ENCODE results near the gene BAZ1B. TPM values are rescaled to one million over a fixed set of nuclear protein-coding genes. Genes with fewer than 3 reads are reported as not detected.

The BAZ1B gene
- polyA plus RNA-seq, 1 donor from 2014 or later, result 35.0 TPM

- no peaks in the 10 kb centered on the region for H3K27me3 ChIP-seq (ENCODE audit: insufficient read depth, low read depth, low read length)
- no peaks in the 10 kb centered on the region for H3K79me2 ChIP-seq (replicated peaks; ENCODE audit: insufficient read depth, low read length)
- no peak overlapping the region for H2AFZ ChIP-seq (ENCODE audit: low read depth, low read length)
- no peaks in the 10 kb centered on the region for H3K9me3 ChIP-seq (ENCODE audit: low read length)
- H3K36me3 ChIP-seq (ENCODE audit: insufficient read depth, low read length), result no peaks in the 10 kb centered on the region
- no peak overlapping the region for H3K4me3 ChIP-seq (ENCODE audit: low read length)
- no peak overlapping the region for H3K9ac ChIP-seq (ENCODE audit: low read length)
- no peaks in the 10 kb centered on the region for H3K9me2 ChIP-seq (ENCODE audit: insufficient read depth, low read length)
- no peak for TF ChIP-seq EZH2 (IDR thresholded peaks at IDR 0.05; ENCODE audit: borderline replicate concordance, insufficient read depth, low read length, poor library complexity, severe bottlenecking)
- no peak for TF ChIP-seq POLR2AphosphoS5 (IDR thresholded peaks at IDR 0.05)
- TF ChIP-seq MXI1 (conservative IDR thresholded peaks at IDR 0.05; ENCODE audit: poor library complexity, severe bottlenecking), result no peak
- TF ChIP-seq EP300 (conservative IDR thresholded peaks at IDR 0.05; ENCODE audit: poor library complexity, severe bottlenecking), result no peak
- TF ChIP-seq SMC3 (conservative IDR thresholded peaks at IDR 0.05; ENCODE audit: poor library complexity), result no peak
- TF ChIP-seq TAF1 (IDR thresholded peaks at IDR 0.05; ENCODE audit: low read depth), result no peak
- H3K27ac ChIP-seq (ENCODE audit: low read length), result no peak overlapping the region
- H4K20me1 ChIP-seq (ENCODE audit: insufficient read depth), result no peaks in the 10 kb centered on the region
- no peak overlapping the region for H3K4me2 ChIP-seq (ENCODE audit: low read length)
- H3F3A ChIP-seq (ENCODE audit: insufficient read depth, low read length, poor library complexity, severe bottlenecking), result no peaks in the 10 kb centered on the region
Measured at GRCh38 chr7:73544678-73545077, 22.6 kb upstream of the BAZ1B start.

- no peaks in the 10 kb centered on the region for H3K36me3 ChIP-seq (ENCODE audit: insufficient read depth, low read length)
- H3F3A ChIP-seq (ENCODE audit: insufficient read depth, low read length, poor library complexity, severe bottlenecking), result no peaks in the 10 kb centered on the region
- TF ChIP-seq EP300 (conservative IDR thresholded peaks at IDR 0.05; ENCODE audit: poor library complexity, severe bottlenecking) (no peak), CTCF (IDR thresholded peaks at IDR 0.05; ENCODE audit: poor library complexity, severe bottlenecking) (no peak), RAD21 (conservative IDR thresholded peaks at IDR 0.05) (no peak), EZH2 (IDR thresholded peaks at IDR 0.05; ENCODE audit: borderline replicate concordance, insufficient read depth, low read length, poor library complexity, severe bottlenecking) (no peak), TAF1 (IDR thresholded peaks at IDR 0.05; ENCODE audit: low read depth) (no peak), SMC3 (conservative IDR thresholded peaks at IDR 0.05; ENCODE audit: poor library complexity) (no peak), MXI1 (conservative IDR thresholded peaks at IDR 0.05; ENCODE audit: poor library complexity, severe bottlenecking) (no peak), POLR2AphosphoS5 (IDR thresholded peaks at IDR 0.05) (no peak), REST (IDR thresholded peaks at IDR 0.05; ENCODE audit: borderline replicate concordance) (no peak)
- H3K27ac ChIP-seq (ENCODE audit: low read length), result no peak overlapping the region
- H3K27me3 ChIP-seq (ENCODE audit: insufficient read depth, low read depth, low read length), result no peaks in the 10 kb centered on the region
- H3K79me2 ChIP-seq (replicated peaks; ENCODE audit: insufficient read depth, low read length), result no peaks in the 10 kb centered on the region
- no peaks in the 10 kb centered on the region for H3K9me3 ChIP-seq (ENCODE audit: low read length)
- H3K4me3 ChIP-seq (ENCODE audit: low read length), result no peak overlapping the region
- H3K9ac ChIP-seq (ENCODE audit: low read length), result no peak overlapping the region
- no peak overlapping the region for H3K4me2 ChIP-seq (ENCODE audit: low read length)
- no peaks in the 10 kb centered on the region for H4K20me1 ChIP-seq (ENCODE audit: insufficient read depth)
- H3K9me2 ChIP-seq (ENCODE audit: insufficient read depth, low read length), result no peaks in the 10 kb centered on the region
- no peak overlapping the region for H2AFZ ChIP-seq (ENCODE audit: low read depth, low read length)
Measured at GRCh38 chr7:73541722-73542121, 19.6 kb upstream of the BAZ1B start.
